ENCODE results near the gene MALL.

GRCh38 chr2:110104025-110104771 lies 11.4 kb downstream of the MALL start:
- no peak for TF ChIP-seq EZH2phosphoT487 (IDR thresholded peaks at IDR 0.05; ENCODE audit: unreplicated experiment)
- no peak for TF ChIP-seq REST (IDR thresholded peaks at IDR 0.05; ENCODE audit: unreplicated experiment)
- TF ChIP-seq CTCF (conservative IDR thresholded peaks at IDR 0.05; ENCODE audit: low read depth in 2 of 2): no peak
- TF ChIP-seq CREB1 (CRISPR knock-in tag; IDR thresholded peaks at IDR 0.05; ENCODE audit: low read depth): no peak
- no peak for TF ChIP-seq EZH2 (IDR thresholded peaks at IDR 0.05; ENCODE audit: low read depth, unreplicated experiment)
- TF ChIP-seq POLR2AphosphoS5 (IDR thresholded peaks at IDR 0.05; ENCODE audit: low read depth): no peak
- TF ChIP-seq ZNF331 (CRISPR knock-in tag; IDR thresholded peaks at IDR 0.05; ENCODE audit: low read depth): no peak

Measured in GM23338 (cell line).